ENCODE measurements around the gene CCDC30.

CCDC30 gene

DNA sequence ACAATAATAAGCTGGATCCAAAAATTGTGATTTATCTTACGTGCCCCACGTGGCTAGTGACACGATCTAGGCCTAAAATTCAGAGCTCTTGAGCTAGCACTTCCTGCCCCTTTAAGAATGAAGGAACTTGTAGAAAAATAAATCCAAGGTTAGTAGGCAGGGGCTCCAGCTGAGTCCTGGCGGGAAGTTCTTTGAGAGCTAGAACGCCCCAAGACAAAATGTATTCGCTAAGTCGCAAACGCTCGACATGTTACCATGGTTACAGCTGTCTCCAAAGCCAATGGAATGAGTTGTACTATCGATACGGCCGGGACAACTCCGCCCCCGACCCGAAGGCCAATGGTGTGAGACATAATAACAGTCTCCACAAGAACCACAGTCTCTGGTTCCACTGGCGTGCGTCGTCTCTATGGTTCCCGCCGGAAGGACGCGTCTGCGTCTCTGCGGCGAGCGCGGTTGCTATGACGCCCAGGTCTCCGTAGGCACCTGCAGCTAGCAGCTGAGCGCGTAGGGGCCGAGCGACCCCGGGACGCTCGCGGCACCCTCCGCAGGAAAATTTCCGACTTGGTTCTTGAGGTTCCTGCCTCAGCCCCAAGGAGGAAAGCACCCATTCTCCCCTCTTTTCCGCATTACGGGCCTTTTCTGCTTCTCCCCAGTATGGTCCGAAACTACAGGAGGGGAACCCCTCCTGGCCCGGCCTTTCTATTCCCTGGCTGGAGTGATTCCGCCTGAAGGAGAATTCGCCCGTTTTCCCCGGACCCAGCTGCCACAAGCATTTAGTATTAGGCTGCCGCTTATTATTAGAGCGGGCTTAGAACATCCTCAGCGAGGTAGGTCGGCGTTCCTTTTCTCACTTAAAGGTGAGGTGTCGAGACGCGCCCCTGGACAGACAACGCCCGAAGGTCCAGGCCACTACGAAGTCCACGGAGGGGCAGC, at the start of gene CCDC30:
Gene CCDC30 (plus strand): TSS at position 459 of the 936 bp plus-strand sequence. CDS start 17,266 bp downstream, outside the sequence.
- peak; percentile 100 for DNase-seq

DNA sequence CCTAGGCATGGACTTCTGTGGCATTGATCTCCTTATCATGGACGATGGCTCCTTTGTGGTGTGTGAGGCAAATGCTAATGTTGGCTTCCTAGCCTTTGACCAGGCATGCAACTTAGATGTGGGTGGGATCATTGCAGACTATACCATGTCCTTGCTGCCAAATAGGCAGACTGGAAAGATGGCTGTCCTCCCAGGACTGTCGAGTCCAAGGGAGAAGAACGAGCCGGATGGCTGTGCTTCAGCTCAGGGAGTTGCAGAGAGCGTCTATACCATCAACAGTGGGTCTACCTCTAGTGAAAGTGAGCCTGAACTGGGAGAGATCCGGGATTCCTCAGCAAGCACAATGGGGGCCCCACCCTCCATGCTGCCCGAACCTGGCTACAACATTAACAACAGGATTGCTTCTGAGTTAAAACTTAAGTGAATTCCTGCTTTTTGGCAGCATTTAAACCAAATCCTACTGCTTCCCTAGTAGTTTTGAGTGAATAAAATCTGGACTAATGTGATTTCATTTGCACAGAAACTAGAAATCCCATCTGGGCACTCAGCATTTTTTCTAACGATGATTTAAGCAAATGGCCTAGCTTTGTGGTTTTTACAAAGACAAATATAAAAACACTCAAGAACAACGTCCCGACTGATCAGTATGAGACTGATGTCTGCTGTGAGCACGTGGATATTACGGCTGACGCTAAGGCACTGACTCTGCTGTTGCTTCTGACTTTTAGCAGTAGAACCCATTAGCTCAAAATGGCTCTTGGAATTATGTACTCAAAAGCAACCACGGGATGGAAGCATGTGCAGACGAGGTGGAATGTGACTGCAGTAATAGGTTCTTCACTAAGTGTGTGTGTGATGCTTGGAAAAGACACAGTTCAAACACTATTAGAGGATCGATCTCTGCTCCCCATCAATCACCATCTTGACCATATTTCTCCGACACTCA, 48.3 kb upstream of the CCDC30 start:
- no peak for DNase-seq

DNA sequence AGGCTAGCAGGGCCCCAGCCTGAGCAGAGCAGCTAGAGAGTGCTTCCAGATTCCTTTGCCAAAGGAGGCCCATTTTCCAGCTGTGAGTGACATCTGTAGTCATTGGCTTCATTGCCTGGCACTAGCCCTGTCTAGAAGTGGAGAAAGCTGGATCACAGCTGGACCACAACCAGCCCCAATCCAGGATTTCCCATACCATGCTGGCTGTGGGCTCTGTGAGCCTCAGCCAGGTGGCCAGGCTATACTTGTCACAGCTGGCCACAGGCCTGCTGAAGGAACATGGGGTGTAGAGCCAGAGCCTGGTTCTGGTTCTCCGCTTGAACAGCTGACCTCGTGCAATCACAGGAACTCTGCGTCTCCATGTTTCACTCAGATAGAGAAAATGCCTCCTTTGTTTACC, 45.9 kb upstream of the CCDC30 start:
- no peak for DNase-seq

DNA sequence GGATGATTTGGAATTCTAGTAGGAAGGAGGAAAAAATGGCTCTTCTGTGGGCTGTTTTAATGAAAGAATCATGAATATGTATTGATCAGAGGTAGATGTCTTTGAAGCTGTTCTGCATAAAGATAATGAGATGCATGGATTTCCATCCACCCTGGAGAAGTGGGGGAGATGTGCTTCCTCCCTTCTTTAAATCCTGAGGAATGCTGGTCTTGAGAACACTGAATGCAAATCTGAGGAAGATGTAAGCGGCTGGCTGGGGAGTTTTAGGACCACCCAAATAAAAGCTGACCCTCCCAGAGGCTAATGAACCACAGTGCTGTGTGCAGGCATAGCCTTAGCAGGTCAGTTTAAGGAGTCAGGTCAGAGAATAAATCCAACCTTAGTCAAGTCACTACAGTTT, 44.6 kb upstream of the CCDC30 start:
- no peak for DNase-seq

DNA sequence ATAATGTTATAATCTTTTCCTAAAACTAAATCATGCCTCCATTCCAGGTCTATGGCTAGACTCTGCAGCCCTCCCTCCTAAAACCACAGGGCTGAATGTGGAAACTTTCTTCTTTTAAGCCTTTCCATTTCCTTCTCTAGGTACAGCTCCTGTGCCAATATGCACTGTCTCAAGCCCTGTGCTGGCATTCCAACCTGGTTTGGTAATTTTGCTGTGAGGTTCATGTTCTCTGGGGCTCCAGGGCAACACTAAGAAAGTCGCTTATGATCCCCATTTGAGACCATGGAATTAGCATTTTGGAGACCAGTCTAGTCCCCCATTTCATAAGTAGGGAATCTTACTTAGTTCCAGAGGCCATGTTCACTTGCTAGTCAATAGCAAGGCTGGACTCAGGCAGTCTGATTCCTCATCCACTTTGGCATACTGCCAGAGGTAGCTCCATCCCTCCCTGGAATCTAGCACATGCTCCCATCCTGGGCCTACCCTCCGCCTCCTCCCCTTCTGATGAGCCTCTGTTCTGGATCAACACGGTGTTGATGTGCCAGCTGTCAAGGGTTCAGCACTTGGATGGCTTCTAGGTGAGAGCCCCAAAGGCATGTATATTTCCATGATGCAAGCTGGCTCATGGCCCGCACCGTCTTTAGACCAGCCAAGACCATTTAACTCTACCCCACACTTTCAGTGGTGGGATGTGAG, 43.8 kb upstream of the CCDC30 start:
- no peak for DNase-seq

DNA sequence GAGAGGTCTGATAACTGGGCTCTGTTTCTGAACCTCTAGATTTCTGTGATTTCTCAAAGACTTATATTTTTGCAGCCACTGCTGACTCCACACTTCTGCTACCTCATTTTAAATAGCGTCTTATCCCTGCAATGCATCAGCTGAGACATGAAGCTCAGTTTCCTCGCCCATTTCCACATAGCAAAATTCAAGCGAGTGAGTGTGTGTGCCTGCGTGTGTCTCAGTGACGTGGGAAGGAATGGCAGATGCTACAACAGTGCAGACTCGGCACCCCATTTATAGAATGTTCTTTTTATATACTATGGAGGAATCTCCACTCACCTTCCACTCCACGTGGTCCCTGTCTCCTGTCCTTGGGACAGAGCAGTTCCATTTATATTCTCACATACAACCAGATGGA, 43.0 kb upstream of the CCDC30 start:
- no peak for DNase-seq

DNA sequence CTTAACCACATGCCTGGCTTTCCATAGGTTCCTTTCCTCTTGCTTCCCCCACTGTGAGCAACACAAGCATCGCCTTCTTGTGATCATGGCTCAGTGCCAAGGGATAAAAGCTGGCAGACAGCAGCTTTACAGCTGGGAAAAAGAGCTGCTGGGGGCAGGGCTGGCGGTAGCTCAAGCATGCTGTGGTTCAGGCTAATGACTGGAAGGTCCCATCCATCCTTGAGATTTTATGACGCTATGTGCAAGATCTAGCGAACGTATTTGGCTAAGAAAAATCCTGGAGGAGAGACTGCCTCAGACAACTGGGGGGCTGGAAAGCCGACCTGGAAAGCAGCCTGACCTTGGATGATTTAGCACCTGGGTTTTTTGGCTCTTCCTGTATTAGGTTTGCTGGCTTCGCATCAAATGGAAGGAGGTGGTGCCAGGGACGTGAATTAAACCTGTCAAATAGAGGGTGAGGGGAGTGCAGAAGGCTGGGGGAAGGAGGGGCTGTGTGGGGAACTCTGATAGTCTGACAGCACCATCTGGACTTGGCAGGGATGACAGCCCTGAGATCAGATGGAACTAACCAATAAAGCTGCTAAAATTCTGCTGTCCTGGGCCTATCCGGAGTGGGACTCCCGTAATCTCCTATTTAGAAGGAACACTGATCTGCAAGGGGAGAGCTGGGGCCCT, 42.0 kb upstream of the CCDC30 start:
- DNase-seq: peak; percentile 47 to 56

DNA sequence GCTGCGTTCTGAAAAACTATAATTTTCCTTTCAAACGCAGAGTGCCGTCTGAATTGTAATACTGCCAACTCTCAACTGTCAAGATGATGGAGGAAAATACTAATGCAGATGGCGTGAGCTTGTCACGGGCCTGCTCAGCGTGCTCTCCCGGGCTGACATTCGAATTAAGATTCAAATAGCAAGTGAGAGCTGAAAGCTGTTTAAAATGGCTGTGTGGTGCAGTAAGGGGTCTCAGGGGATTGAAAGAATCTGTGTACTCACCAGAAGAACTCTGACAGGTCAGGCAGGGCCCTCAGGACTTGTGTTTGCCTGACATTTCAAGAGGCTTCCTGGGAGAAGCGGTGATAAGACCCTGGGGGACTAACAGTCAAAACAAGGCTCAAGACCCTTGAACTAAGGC, 40.3 kb upstream of the CCDC30 start:
- DNase-seq: no peak

DNA sequence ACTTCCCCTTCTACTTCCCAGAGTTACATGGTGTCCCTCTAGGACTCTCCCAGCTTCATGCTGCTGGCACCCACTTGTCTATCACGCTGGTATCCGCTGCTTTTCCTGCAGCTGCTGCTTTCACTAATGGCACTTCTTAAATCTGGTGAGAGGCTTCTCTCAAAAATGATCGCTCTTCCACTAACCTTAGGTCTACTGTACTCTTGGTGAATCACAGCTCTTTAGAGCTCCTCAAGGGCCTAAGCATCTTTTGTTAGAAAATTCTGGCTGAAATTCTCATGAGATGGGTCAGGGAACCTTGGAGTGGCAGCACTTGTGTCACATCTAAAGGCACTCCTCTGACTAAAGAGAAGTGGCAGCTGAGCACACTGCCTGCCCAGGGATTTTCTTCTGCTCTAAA, 39.4 kb upstream of the CCDC30 start:
- DNase-seq: no peak

DNA sequence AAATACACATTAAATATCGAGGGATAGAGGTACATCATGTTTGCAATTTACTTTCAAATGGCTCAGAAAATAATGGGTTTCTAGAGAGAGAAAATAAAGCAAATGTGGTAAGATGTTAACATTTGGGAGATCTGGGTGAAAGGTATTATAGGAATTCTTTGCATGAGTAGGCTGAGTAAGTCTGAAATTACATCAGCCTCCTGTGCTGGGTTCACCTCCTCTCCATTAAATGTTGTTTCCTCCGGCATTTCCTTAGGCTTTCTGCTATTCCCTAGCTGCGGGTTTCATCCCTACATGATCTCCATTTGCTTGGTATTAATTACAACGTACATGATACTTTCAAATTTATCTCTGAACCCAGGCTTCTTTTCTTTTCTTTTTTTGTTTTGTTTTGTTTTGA, 38.9 kb upstream of the CCDC30 start:
- no peak for DNase-seq

DNA sequence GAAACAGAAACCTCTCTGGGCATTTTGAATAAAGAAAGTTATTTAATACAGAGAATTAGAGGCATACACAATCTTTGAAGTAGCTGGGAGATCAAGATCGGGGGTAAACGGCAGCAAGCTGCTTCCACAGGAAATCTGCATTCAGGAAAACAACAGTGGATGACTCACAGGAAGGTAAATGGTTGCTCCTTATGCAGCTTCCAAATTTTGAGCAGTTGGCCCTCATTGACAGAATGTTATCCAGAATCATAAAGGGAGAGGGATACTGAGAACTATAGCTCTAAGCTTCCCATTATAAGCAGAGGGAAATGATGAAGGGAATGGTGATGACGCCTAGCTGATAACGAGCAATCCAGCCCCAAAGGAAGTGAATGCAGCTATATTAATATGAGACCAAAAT, 35.8 kb upstream of the CCDC30 start:
- no peak for DNase-seq

DNA sequence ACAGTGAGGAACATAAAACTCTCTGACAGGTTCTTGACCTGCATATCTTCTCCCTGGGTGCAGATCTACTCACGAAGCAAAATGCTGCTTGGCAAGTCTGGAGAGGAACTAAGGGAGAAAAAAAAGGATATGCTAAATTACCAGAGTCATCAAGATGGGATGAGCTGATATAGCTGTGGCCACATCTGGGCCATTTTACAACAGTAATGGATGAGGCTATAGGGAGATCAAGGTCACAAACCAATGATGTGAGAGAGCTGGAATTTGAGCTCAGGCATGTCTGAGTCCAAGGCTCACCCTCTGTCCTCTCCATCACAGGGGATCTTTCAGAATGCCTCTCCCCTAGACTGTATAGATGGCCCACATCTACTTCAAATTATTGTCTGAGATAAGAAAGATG, 33.5 kb upstream of the CCDC30 start:
- no peak for DNase-seq

DNA sequence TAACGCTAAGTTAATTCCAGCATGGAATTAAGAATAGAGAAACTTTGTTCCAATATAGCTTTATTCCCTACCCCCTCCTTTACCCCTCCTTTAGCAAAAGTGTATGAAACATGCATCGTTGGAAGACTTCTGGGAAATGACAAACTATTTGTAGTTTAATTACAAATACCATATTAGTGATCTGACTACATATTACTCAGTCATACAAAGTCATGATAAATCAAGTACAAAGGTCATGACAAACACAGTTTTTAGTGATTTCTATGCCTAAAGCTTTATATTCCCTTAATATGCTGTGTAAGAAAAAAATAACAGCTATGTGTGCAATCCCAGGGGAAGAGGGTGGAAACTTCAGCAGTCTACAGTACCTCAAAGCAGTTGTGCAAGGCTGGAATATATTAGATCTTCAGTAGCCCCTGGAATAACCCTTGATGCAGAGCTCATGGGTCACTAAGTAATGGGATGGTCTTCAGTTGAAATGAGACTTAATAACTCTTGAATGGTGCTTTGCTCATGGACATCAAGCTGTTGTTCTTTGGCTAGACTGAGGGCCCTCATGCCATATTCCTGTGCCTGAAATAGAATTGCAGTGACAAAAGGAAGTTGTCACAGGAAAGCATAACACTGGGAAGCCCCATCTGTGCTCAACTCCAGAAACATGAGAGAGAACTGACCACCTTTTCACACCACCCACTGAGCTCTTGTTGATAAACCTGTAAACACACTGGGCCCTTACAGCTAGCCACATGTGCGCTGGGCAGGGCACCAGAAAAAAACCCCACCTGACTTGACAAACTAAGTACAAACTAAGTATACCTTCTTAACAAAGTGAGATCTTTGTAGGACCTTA, 32.6 kb upstream of the CCDC30 start:
- no peak for DNase-seq

DNA sequence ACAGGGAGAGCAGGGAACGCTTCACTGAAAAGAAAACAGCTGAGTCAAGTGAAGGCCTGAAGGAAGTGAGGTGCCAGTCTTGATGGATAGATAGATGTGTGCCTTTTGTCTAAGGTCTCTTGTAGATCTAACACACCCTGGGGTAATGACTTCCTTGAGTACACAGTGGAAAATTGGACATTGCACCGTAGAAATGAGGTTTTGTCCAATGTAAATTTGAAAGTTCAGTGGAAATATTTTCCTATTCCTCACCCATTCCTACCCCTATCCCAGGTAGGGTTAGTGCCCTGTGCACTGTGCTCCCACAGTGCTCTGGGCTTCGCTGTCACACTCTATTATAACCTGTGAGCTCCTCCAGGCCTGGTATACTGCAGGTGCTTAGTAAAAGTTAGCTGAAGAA, 31.6 kb upstream of the CCDC30 start:
- DNase-seq: no peak

DNA sequence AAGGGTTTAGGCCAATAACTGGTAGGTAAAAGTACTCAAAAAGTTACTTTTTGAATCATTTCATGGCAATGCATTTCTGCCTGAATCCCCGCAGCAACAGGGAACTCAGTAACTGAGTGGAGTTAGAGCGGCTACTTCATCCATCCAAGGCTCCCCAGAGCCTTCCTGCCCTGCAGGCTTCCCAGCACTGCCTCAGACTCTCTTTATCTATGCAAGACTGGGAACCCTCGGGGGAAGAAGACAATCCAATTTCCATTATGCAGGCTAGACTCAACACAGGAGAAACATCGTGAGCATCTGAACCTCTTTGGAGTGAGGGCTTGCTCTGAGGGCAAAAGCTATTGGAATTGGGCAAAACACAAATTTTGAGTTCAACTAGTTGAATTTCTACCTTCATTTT, 30.4 kb upstream of the CCDC30 start:
- DNase-seq: no peak

DNA sequence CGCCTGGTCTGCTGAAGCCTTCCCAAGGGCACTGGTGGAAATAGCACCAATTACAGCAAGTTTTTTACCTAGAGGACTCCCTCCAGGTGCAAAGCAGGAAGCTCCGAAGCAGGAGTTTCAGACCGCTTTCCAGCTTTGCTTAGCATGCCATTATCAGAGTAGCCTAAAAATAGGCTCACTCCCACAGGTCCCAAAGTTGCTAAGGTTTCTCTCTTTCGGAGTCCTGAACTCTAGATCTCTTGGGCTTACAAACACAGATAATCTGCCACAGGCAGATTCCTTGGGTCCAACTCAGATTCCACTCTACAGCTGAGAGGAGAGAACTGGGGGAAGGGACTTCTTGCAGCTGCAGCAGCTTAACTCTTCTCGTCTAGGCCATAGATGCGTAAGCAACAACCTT, 29.7 kb upstream of the CCDC30 start:
- no peak for DNase-seq

DNA sequence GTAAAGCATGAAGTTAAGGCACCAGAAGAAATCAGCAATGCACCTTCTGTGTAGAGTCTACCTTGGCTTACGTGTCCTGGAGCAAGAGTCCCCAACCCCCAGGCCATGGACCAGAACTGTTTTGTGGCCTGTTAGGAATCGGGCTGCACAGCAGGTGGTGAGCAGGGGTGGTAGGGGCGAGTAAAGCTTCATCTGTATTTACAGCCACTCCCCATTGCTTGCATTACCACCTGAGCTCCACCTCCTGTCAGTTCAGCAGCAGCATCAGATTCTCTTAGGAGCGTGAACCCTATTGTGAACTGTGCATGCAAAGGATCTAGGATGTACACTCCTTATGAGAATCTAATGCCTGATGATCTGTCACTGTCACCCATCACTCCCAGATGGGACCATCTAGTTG, 28.7 kb upstream of the CCDC30 start:
- DNase-seq: no peak

DNA sequence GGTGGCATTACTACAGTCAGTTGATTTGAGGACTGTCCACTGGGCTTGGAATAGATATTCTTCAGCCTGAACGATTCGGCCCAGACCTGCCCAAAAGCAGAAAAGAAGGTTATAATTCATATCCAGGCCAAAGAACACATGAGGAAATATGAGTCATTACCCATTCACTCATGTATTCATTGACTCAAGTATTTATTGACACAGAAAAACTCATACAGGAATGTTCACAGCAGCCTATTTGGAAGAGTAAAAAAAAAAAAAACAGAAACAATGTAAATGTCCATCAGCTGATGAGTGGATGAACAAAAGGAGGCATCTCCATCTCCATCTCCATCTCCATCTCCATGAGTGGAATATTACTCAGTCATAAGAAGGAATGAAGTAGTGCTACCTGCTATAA, 23.1 kb upstream of the CCDC30 start:
- DNase-seq: no peak

DNA sequence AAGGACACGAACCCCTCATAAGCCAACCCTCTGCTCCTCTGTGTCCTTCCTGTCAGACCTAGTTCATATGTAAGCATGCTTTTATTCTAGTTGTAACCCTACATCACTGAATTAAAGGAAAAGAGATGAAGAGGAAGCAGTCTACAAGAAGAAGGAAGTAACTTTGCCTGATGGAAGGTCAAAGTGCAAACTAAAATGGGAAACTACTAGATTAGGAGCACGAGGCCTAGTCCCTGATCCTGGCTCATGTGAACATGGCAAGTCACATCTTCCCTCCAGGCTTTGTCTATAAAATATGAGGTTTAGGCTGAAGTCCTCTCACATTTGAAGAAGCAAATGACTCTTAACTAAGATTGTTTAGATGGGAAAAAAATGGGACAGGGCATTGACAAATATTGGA, 20.4 kb upstream of the CCDC30 start:
- no peak for DNase-seq

DNA sequence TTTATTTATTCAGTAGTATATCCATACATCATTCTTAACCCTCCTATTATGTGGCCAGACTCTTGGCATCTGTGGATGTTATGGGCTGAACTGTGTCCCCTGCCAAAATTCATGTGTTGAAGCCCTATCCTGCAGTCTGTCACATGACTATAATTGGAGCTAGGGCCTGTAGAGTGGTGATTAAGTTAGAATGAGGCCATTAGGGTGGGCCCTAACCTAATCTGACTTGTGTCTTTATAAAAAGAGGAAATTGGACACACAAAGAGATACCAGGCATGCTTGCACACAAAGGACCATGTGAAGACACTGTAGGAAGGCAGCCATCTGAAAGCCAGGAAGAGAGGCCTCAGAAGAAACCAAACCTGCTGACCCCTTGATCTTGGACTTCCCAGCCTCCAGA, 13.8 kb upstream of the CCDC30 start:
- DNase-seq: no peak

DNA sequence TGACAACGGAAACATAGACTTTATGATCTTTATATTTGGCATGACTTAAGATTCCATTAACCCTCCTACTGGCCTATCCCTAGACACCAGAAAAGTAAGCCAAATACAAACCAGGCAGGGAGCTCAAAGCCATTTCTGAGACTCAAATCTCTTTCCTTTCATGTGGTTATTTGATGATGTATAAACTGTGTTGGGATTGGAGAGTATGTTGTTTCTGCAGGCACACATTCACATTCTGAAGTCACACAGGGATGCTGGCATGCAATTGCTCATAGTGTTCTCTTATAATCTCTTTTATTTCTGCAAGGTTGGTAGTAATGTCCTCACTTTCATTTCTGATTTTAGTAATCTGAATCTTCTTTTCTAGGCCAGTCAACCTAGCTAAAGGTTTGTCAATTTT, 13.0 kb upstream of the CCDC30 start:
- DNase-seq: no peak

DNA sequence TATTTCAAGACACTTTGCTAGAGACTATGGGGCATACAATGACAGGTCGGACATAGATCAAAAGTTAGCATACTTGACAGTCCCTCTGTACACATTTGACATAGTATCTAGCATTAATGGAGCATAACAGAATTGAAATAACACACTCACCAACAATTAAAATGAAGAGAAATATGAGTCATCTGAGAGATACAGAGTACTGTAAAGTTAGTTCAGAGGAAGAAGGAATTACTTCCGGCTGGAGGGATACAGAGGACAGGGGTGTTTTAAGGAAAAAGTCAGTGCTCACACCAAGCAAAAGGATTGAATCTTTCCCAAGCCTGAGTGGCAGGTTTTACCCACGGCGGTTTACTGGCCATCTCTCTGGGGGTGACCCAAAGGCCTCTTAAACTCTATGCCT, 9.7 kb upstream of the CCDC30 start:
- no peak for DNase-seq
